Stomach (tissue), 4 donors: Measurements from ENCODE around the gene PARP4.

Experiments
- POLR2AphosphoS5 ChIP-seq, 3 donors: sonication (generic); formaldehyde crosslinking; IDR thresholded peaks; one replicate each; pipeline ENCODE4 v1.6.1; 2016; ENCODE audit warnings: antibody characterized with exemption in 3 of 3
- TF ChIP-seq, protein P1 (sequence below), 7 experiments: fragments of 450-650 bp in 4 of 7; fragments of 200-600 bp in 3 of 7; sonication (generic) in 3 of 7; IDR thresholded peaks; one replicate each; pipeline ENCODE4 v1.5.1; 2016 to 2019; ENCODE audit warnings: antibody characterized with exemption in 7 of 7, control low read depth in 2 of 7, mild to moderate bottlenecking in 1 of 7

DNA sequence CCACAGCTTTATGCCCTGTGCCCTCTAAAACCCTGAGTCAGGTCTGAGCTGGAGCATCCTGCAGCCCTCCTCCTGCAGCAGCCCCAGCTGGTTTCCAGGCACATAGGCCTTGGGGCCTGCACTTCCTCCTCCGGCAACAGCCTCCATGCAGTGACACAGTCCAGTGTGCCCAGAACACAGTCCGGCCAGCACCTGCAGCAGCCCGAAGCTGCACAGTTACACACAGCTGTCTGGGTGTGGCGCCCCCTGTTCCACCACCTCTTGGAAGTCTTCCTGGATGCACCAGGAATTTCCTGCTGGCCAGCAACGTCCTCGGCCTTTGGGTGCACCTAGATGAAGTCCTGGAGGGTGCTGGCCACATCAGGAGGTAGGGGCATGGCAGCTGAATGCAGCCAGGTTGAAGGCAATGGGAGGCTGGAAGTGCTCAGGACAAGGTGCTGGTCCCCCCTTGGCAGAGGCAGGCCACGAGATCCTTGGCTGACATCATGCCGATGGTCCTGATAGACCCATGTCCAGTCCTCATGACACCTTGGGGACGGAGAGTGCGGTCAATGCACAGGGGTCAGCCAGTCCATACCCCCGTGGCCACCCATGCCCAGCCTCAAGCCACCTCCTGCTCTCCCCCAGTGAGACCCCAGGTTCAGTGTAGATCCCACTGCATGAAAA, 27.1 kb upstream of the PARP4 start:
- TF ChIP-seq, protein P1, sequence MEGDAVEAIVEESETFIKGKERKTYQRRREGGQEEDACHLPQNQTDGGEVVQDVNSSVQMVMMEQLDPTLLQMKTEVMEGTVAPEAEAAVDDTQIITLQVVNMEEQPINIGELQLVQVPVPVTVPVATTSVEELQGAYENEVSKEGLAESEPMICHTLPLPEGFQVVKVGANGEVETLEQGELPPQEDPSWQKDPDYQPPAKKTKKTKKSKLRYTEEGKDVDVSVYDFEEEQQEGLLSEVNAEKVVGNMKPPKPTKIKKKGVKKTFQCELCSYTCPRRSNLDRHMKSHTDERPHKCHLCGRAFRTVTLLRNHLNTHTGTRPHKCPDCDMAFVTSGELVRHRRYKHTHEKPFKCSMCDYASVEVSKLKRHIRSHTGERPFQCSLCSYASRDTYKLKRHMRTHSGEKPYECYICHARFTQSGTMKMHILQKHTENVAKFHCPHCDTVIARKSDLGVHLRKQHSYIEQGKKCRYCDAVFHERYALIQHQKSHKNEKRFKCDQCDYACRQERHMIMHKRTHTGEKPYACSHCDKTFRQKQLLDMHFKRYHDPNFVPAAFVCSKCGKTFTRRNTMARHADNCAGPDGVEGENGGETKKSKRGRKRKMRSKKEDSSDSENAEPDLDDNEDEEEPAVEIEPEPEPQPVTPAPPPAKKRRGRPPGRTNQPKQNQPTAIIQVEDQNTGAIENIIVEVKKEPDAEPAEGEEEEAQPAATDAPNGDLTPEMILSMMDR (IDR thresholded peaks at IDR 0.05): no peak
- no peak for TF ChIP-seq POLR2AphosphoS5 (IDR thresholded peaks at IDR 0.05)
